Hepatocyte (in vitro differentiated cells): ENCODE data around the gene ADCY2. TPM values are rescaled to one million over a fixed set of nuclear protein-coding genes. Genes with fewer than 3 reads are reported as not detected.

ENCODE experiments used
- DNase-seq: peaks from one replicate; pipeline ENCODE4 v3.0.0-alpha.2; 2016; ENCODE audit warnings: low spot score
- H2AFZ ChIP-seq: fragments of 200-600 bp; sonication (generic); 2 replicates; pipeline ENCODE4 v1.6.0; 2016; ENCODE audit warnings: antibody characterized with exemption, mild to moderate bottlenecking
- H3K27ac ChIP-seq: fragments of 200-600 bp; sonication (generic); 2 replicates; pipeline ENCODE4 v1.5.1; 2016; ENCODE audit warnings: mild to moderate bottlenecking
- H3K27me3 ChIP-seq: fragments of 200-600 bp; sonication (generic); 2 replicates; pipeline ENCODE4 v1.6.1; 2016
- H3K36me3 ChIP-seq: fragments of 200-600 bp; sonication (generic); replicated peaks from 2 replicates; pipeline ENCODE4 v1.5.1; 2016; ENCODE audit warnings: low read depth; ENCODE audit not compliant: insufficient read depth
- H3K4me1 ChIP-seq: fragments of 200-600 bp; sonication (generic); 2 replicates; pipeline ENCODE4 v1.5.1; 2016; ENCODE audit warnings: mild to moderate bottlenecking, moderate library complexity; ENCODE audit not compliant: insufficient read depth
- H3K4me2 ChIP-seq: fragments of 200-600 bp; sonication (generic); 2 replicates; pipeline ENCODE4 v1.6.0; 2016
- H3K4me3 ChIP-seq: fragments of 200-600 bp; sonication (generic); 2 replicates; pipeline ENCODE4 v1.5.1; 2016; ENCODE audit warnings: mild to moderate bottlenecking
- H3K79me2 ChIP-seq: fragments of 200-600 bp; sonication (generic); 2 replicates; pipeline ENCODE4 v1.6.0; 2017; ENCODE audit warnings: mild to moderate bottlenecking
- H3K9me2 ChIP-seq: fragments of 200-600 bp; sonication (generic); replicated peaks from 2 replicates; pipeline ENCODE4 v1.6.0; 2017; ENCODE audit warnings: mild to moderate bottlenecking; ENCODE audit not compliant: insufficient read depth
- H3K9me3 ChIP-seq: fragments of 200-600 bp; sonication (generic); 2 replicates; pipeline ENCODE4 v1.5.1; 2016; ENCODE audit warnings: low read depth, mild to moderate bottlenecking
- H4K20me1 ChIP-seq: fragments of 200-600 bp; sonication (generic); 2 replicates; pipeline ENCODE4 v1.6.0; 2016; ENCODE audit warnings: mild to moderate bottlenecking; ENCODE audit not compliant: insufficient read depth, poor library complexity, severe bottlenecking
- CTCF ChIP-seq: fragments of 200-600 bp; sonication (generic); IDR thresholded peaks from 2 replicates; pipeline ENCODE4 v1.5.1; 2016; ENCODE audit warnings: antibody characterized with exemption, mild to moderate bottlenecking; ENCODE audit not compliant: poor library complexity
- EZH2 ChIP-seq: fragments of 200-600 bp; sonication (generic); IDR thresholded peaks from 2 replicates; pipeline ENCODE4 v1.6.1; 2016; ENCODE audit warnings: antibody characterized with exemption, mild to moderate bottlenecking, borderline replicate concordance
- EZH2phosphoT487 ChIP-seq: fragments of 200-600 bp; sonication (generic); IDR thresholded peaks from one replicate; pipeline ENCODE4 v1.6.1; 2018; ENCODE audit warnings: antibody characterized with exemption, mild to moderate bottlenecking, low read depth, moderate library complexity; ENCODE audit not compliant: unreplicated experiment, severe bottlenecking
- WGBS: methylation state at CpG from one replicate; pipeline ENCODE4 v1.1.6; 2016; ENCODE audit warnings: low lambda C conversion rate; ENCODE audit errors: missing lambda C conversion rate; 5-methylcytosine and 5-hydroxymethylcytosine counted together
- polyA plus RNA-seq: library from polyadenylated mRNA; unstranded; fragments of >200 nt; fragmentation: Nextera tagmentation; extraction: Ambion mirVana; gene quantifications from 2 replicates; pipeline ENCODE4 v1.2.1, GENCODE V29; 2016
- total RNA-seq: library from RNA; depleted of rRNA; stranded (reverse); fragments of >200 nt; gene quantifications from 2 replicates; pipeline ENCODE4 v1.2.3, GENCODE V29; 2014

Gene ADCY2
- total and polyA plus RNA-seq, 2 experiments from 2014 or later = 3.2 to 8.5 TPM

- Histone ChIP-seq H3K27ac (no peak overlapping the region), H4K20me1 (no peaks in the 10 kb centered on the region), H3K9me3 (no peaks in the 10 kb centered on the region), H3K4me3 (no peak overlapping the region), H3K4me1 (no peaks in the 10 kb centered on the region), H3K4me2 (no peak overlapping the region), H3K27me3 (no peaks in the 10 kb centered on the region), H3K36me3 (no peaks in the 10 kb centered on the region), H3K9me2 (no peaks in the 10 kb centered on the region), H2AFZ (no peak overlapping the region), H3K79me2 (no peaks in the 10 kb centered on the region)
- WGBS = 66% methylated on average over 6 of the region's 6 CpGs
- DNase-seq = peak; percentile 14
- TF ChIP-seq CTCF (no peak), EZH2 (no peak), EZH2phosphoT487 (no peak)
Measured at GRCh38 chr5:7714119-7714518, 318.2 kb downstream of the ADCY2 start.

- DNase-seq = no peak
- H3K27me3 ChIP-seq = no peaks in the 10 kb centered on the region
- no peaks in the 10 kb centered on the region for H3K4me1 ChIP-seq
- no peak overlapping the region for H3K4me3 ChIP-seq
- H3K79me2 ChIP-seq = no peaks in the 10 kb centered on the region
- no peaks in the 10 kb centered on the region for H4K20me1 ChIP-seq
- no peaks in the 10 kb centered on the region for H3K36me3 ChIP-seq
- H2AFZ ChIP-seq = no peak overlapping the region
- TF ChIP-seq EZH2phosphoT487 = no peak
- TF ChIP-seq EZH2 = no peak
- no peak for TF ChIP-seq CTCF
- no peaks in the 10 kb centered on the region for H3K9me2 ChIP-seq
- H3K27ac ChIP-seq = no peak overlapping the region
- H3K4me2 ChIP-seq = no peak overlapping the region
- no peaks in the 10 kb centered on the region for H3K9me3 ChIP-seq
Measured at GRCh38 chr5:7714697-7715096, 318.8 kb downstream of the ADCY2 start.

- Histone ChIP-seq H3K4me1 (no peaks in the 10 kb centered on the region), H3K79me2 (no peaks in the 10 kb centered on the region), H2AFZ (no peak overlapping the region), H3K27me3 (no peaks in the 10 kb centered on the region), H3K9me3 (no peaks in the 10 kb centered on the region), H4K20me1 (no peaks in the 10 kb centered on the region), H3K4me2 (no peak overlapping the region), H3K36me3 (no peaks in the 10 kb centered on the region), H3K4me3 (no peak overlapping the region), H3K27ac (no peak overlapping the region), H3K9me2 (no peaks in the 10 kb centered on the region)
- 90% methylated on average over 4 of the region's 4 CpGs for WGBS
- no peak for DNase-seq
- TF ChIP-seq EZH2 (no peak), CTCF (no peak), EZH2phosphoT487 (no peak)
Measured at GRCh38 chr5:7717691-7718090, 321.8 kb downstream of the ADCY2 start.

- no peaks in the 10 kb centered on the region for H3K36me3 ChIP-seq
Measured at GRCh38 chr5:7728076-7728475, 332.1 kb downstream of the ADCY2 start.

More at GRCh38 chr5:7728076-7728475, 332.1 kb downstream of the ADCY2 start:
- Histone ChIP-seq H3K79me2 (no peaks in the 10 kb centered on the region), H4K20me1 (no peaks in the 10 kb centered on the region), H3K4me3 (no peak overlapping the region), H3K27ac (no peak overlapping the region), H3K9me2 (no peaks in the 10 kb centered on the region), H3K4me1 (no peaks in the 10 kb centered on the region), H3K4me2 (no peak overlapping the region), H3K27me3 (no peaks in the 10 kb centered on the region), H2AFZ (no peak overlapping the region), H3K9me3 (no peaks in the 10 kb centered on the region)
- no peak for TF ChIP-seq EZH2phosphoT487
- no peak for TF ChIP-seq EZH2
- TF ChIP-seq CTCF = no peak
- DNase-seq = peak; percentile 13
- 52% methylated on average over 4 of the region's 4 CpGs for WGBS
